ENCODE measurements around the gene C5orf46.

GRCh38 chr5:147876141-147876540 lies 30.2 kb downstream of the C5orf46 start:
- TF ChIP-seq ATF2 (CRISPR knock-in tag; IDR thresholded peaks at IDR 0.05; ENCODE audit: borderline replicate concordance, low read depth) (no peak), CTCF (IDR thresholded peaks at IDR 0.05) (no peak), ZNF232 (CRISPR knock-in tag; IDR thresholded peaks at IDR 0.05) (no peak), ETV6 (CRISPR knock-in tag; IDR thresholded peaks at IDR 0.05) (no peak)

Measured in WTC11 (cell line).